Lower leg skin (tissue), 4 donors: ENCODE measurements around the gene NUP93. TPM values are rescaled to one million over a fixed set of nuclear protein-coding genes. Genes with fewer than 3 reads are reported as not detected.
"Not testable (repeated sequence)": the region's sequence is repeated elsewhere in the genome, so short reads cannot be mapped to it uniquely, and the experiment has no call there.

ENCODE experiments used
- DNase-seq, 2 donors: peaks; one replicate each; pipeline ENCODE4 v3.0.0-alpha.2; 2019; ENCODE audit warnings: low spot score in 2 of 2
- H3K4me3 ChIP-seq: fragments of 200-600 bp; sonication (generic); 2 replicates; pipeline ENCODE4 v1.5.1; 2017; ENCODE audit warnings: mild to moderate bottlenecking, low read depth; ENCODE audit not compliant: poor library complexity, severe bottlenecking
- CTCF ChIP-seq, 3 donors: fragments of 450-650 bp; IDR thresholded peaks; one replicate each; pipeline ENCODE4 v1.5.1; 2016; ENCODE audit warnings: antibody characterized with exemption in 3 of 3, mild to moderate bottlenecking in 3 of 3, moderate library complexity in 2 of 3
- POLR2A ChIP-seq, 2 donors: fragments of 450-650 bp; IDR thresholded peaks; one replicate each; pipeline ENCODE4 v1.6.1; 2016 to 2017; ENCODE audit warnings: antibody characterized with exemption in 2 of 2, mild to moderate bottlenecking in 1 of 2, moderate library complexity in 1 of 2
- WGBS, 2 donors: methylation state at CpG; one replicate each; pipeline ENCODE4 v1.1.5; 2018; 5-methylcytosine and 5-hydroxymethylcytosine counted together
- intact Hi-C: fragments of 100-400 bp; cut with DNase I; formaldehyde crosslinking; loops from one replicate; pipeline ENCODE4 v1.15.0; 2023; ENCODE audit warnings: low total_unique reads
- total RNA-seq, 4 donors: library from RNA; depleted of rRNA; stranded (reverse); fragments of >200 nt; gene quantifications; one replicate each; pipeline ENCODE4 v1.1.0, GENCODE V29; 2016

The NUP93 gene
- total RNA-seq, 4 donors from 2014 or later, result 21.0 to 40.6 (median 31.2) TPM

GRCh38 chr16:56797861-56798260 lies 67.9 kb downstream of the NUP93 start:
- 96 to 98% methylated on average over 2 of the region's 2 CpGs for WGBS, 2 donors
- no peak overlapping the region for H3K4me3 ChIP-seq
- no peak for TF ChIP-seq POLR2A (IDR thresholded peaks at IDR 0.05)
- no peak for TF ChIP-seq CTCF (IDR thresholded peaks at IDR 0.05)
- intact Hi-C loops, result loop anchor here (10.0 kb wide), 1 partner anchor 123 kb away; no protein-coding TSS in a partner anchor
- DNase-seq, result no peak

GRCh38 chr16:56798955-56799354 lies 69.0 kb downstream of the NUP93 start:
- 96 to 99% methylated on average over 3 of the region's 3 CpGs for WGBS, 2 donors
- no peak overlapping the region for H3K4me3 ChIP-seq
- intact Hi-C loops, result loop anchor here (10.0 kb wide), 1 partner anchor 124 kb away; no protein-coding TSS in a partner anchor
- DNase-seq, result no peak
- TF ChIP-seq POLR2A (IDR thresholded peaks at IDR 0.05) (no peak), CTCF (IDR thresholded peaks at IDR 0.05) (no peak)

- H3K4me3 ChIP-seq, result no peak overlapping the region
- WGBS, 2 donors, result 89 to 96% methylated on average over 1 of the region's 1 CpG
- intact Hi-C loops, result no loop called here
- no peak for DNase-seq
- TF ChIP-seq POLR2A (IDR thresholded peaks at IDR 0.05), result no peak
- TF ChIP-seq CTCF (IDR thresholded peaks at IDR 0.05), result no peak
Measured at GRCh38 chr16:56800355-56800754, 70.4 kb downstream of the NUP93 start.

GRCh38 chr16:56801762-56802161 lies 71.8 kb downstream of the NUP93 start:
- H3K4me3 ChIP-seq, result no peak overlapping the region
- intact Hi-C loops, result no loop called here
- no peak for DNase-seq
- TF ChIP-seq POLR2A (IDR thresholded peaks at IDR 0.05), result no peak
- no peak for TF ChIP-seq CTCF (IDR thresholded peaks at IDR 0.05)
- 56 to 87% methylated on average over 3 of the region's 3 CpGs for WGBS, 2 donors

- intact Hi-C loops, result no loop called here
- 71 to 83% methylated on average over 3 of the region's 3 CpGs for WGBS, 2 donors
- DNase-seq, result no peak
- no peak for TF ChIP-seq POLR2A (IDR thresholded peaks at IDR 0.05)
- no peak for TF ChIP-seq CTCF (IDR thresholded peaks at IDR 0.05)
- no peak overlapping the region for H3K4me3 ChIP-seq
Measured at GRCh38 chr16:56807011-56807675, 77.2 kb downstream of the NUP93 start.

GRCh38 chr16:56807676-56808067 lies 77.7 kb downstream of the NUP93 start:
- DNase-seq, H3K4me3 ChIP-seq, intact Hi-C loops: not testable (repeated sequence)
- 97 to 98% methylated on average over 9 of the region's 9 CpGs for WGBS, 2 donors
